Measurements from ENCODE around the gene ACVR1. TPM values are rescaled to one million over a fixed set of nuclear protein-coding genes. Genes with fewer than 3 reads are reported as not detected.

The ACVR1 gene
- total and polyA plus RNA-seq, 2 donors (not counting 1 experiment from before 2014, with no cell fraction given) = 42.9 to 72.1 TPM

DNA sequence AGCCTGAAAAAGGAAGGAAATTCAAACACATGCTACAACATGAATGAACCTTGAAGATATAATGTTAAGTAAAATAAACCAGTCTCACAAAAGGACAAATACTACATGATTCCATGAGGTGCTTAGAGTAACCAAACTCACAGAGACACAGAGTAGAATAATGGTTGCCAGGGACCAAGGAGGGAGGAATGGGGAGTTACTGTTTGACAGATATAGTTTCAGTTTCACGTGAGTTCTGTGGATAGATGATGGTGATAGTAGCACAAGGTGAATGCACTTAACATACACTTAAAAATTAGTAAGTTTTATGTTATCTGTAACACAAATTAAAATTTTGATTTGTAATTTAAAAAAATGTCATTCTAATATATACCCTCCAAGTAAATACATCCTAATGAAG is 140.6 kb downstream of the ACVR1 start:
- DNase-seq (ENCODE audit: low read depth in 2 of 2) = no peak
- H3K27me3 ChIP-seq (ENCODE audit: control insufficient read depth, insufficient read depth, low read length) = no peaks in the 10 kb centered on the region

DNA sequence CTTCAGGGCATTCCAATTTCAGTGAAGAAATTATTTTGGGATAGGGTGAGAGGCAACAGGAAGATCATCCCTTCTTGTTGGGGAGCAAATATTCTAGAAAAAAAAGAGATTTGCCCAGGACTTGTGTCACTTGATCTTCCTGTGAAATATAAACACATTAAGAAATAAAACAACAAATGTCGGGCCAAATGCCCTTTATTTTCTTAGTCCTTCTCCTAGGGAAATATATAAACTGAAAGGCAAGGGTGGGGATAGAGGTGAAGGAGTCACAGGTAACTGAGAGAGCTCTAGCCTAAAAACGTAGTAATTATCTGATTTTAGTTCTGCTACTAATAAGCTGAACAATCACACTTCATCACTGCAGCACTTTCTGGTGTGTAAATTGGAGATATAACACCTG is 142.9 kb downstream of the ACVR1 start:
- TF ChIP-seq, protein P1, sequence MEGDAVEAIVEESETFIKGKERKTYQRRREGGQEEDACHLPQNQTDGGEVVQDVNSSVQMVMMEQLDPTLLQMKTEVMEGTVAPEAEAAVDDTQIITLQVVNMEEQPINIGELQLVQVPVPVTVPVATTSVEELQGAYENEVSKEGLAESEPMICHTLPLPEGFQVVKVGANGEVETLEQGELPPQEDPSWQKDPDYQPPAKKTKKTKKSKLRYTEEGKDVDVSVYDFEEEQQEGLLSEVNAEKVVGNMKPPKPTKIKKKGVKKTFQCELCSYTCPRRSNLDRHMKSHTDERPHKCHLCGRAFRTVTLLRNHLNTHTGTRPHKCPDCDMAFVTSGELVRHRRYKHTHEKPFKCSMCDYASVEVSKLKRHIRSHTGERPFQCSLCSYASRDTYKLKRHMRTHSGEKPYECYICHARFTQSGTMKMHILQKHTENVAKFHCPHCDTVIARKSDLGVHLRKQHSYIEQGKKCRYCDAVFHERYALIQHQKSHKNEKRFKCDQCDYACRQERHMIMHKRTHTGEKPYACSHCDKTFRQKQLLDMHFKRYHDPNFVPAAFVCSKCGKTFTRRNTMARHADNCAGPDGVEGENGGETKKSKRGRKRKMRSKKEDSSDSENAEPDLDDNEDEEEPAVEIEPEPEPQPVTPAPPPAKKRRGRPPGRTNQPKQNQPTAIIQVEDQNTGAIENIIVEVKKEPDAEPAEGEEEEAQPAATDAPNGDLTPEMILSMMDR (conservative IDR thresholded peaks at IDR 0.05 in 1 of 2, IDR thresholded peaks at IDR 0.05 in 1 of 2; ENCODE audit: low read depth in 1 of 2, low read length in 2 of 2) = no peak
- TF ChIP-seq EZH2 (IDR thresholded peaks at IDR 0.05; ENCODE audit: low read length, missing control alignments) = no peak
- Histone ChIP-seq H3K36me3 (ENCODE audit: control insufficient read depth, insufficient read depth, low read length) (peaks cover 4% of the 10 kb centered on the region), H3K79me2 (ENCODE audit: control insufficient read depth, insufficient read depth, low read length) (no peaks in the 10 kb centered on the region), H3K4me1 (ENCODE audit: control insufficient read depth, extremely low read depth, insufficient read depth, low read length) (no peaks in the 10 kb centered on the region), H2AFZ (ENCODE audit: low read length) (no peak overlapping the region), H4K20me1 (ENCODE audit: control insufficient read depth, extremely low read depth, insufficient read depth, low read length) (no peaks in the 10 kb centered on the region), H3K4me3 (replicated peaks in 1 of 4; ENCODE audit: control extremely low read depth in 1 of 4, insufficient read depth in 1 of 4, low read depth in 3 of 4, low read length in 4 of 4) (no peak overlapping the region), H3K9ac (ENCODE audit: insufficient read depth, low read length) (no peak overlapping the region), H3K27ac (ENCODE audit: insufficient read depth, low read length) (no peak overlapping the region), H3K27me3 (ENCODE audit: control insufficient read depth, insufficient read depth, low read length) (no peaks in the 10 kb centered on the region), H3K4me2 (ENCODE audit: extremely low read depth, insufficient read depth, low read length) (no peak overlapping the region), H3K9me3 (ENCODE audit: control insufficient read depth, insufficient read depth, low read depth, low read length) (no peaks in the 10 kb centered on the region)
- no peak for DNase-seq (ENCODE audit: low read depth in 2 of 2)

More for the DNA sequence above, 140.6 kb downstream of the ACVR1 start:
- Histone ChIP-seq H4K20me1 (ENCODE audit: control insufficient read depth, extremely low read depth, insufficient read depth, low read length) (no peaks in the 10 kb centered on the region), H3K4me1 (ENCODE audit: control insufficient read depth, extremely low read depth, insufficient read depth, low read length) (no peaks in the 10 kb centered on the region), H3K4me3 (replicated peaks in 1 of 4; ENCODE audit: control extremely low read depth in 1 of 4, insufficient read depth in 1 of 4, low read depth in 3 of 4, low read length in 4 of 4) (no peak overlapping the region), H3K27ac (ENCODE audit: insufficient read depth, low read length) (no peak overlapping the region), H3K9me3 (ENCODE audit: control insufficient read depth, insufficient read depth, low read depth, low read length) (no peaks in the 10 kb centered on the region), H3K79me2 (ENCODE audit: control insufficient read depth, insufficient read depth, low read length) (no peaks in the 10 kb centered on the region), H3K36me3 (ENCODE audit: control insufficient read depth, insufficient read depth, low read length) (peaks cover 4% of the 10 kb centered on the region), H3K4me2 (ENCODE audit: extremely low read depth, insufficient read depth, low read length) (no peak overlapping the region), H3K9ac (ENCODE audit: insufficient read depth, low read length) (no peak overlapping the region), H2AFZ (ENCODE audit: low read length) (no peak overlapping the region)
- no peak for TF ChIP-seq EZH2 (IDR thresholded peaks at IDR 0.05; ENCODE audit: low read length, missing control alignments)
- TF ChIP-seq, protein P1 (conservative IDR thresholded peaks at IDR 0.05 in 1 of 2, IDR thresholded peaks at IDR 0.05 in 1 of 2; ENCODE audit: low read depth in 1 of 2, low read length in 2 of 2) = no peak

DNA sequence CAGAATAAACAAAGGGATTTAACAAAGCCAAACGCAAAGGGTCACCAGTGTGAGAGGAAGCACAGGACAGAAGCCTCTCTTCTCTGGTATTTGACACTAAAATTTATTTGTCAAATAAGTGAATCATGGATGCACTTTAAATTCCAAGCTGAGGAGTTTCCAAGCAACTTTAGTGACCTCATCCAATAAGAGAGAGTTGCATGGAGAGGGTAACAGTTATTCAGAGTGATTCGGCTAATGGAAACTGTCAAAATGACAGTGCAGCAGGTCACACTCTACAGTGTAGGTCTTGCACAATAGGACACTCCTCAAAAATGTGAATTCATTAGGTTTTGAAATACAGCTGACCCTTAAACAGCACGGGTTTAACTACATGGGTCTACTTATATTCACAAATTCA is 143.5 kb downstream of the ACVR1 start:
- Histone ChIP-seq H3K79me2 (ENCODE audit: control insufficient read depth, insufficient read depth, low read length) (no peaks in the 10 kb centered on the region), H3K4me2 (ENCODE audit: extremely low read depth, insufficient read depth, low read length) (no peak overlapping the region), H4K20me1 (ENCODE audit: control insufficient read depth, extremely low read depth, insufficient read depth, low read length) (no peaks in the 10 kb centered on the region), H3K27me3 (ENCODE audit: control insufficient read depth, insufficient read depth, low read length) (no peaks in the 10 kb centered on the region), H3K27ac (ENCODE audit: insufficient read depth, low read length) (no peak overlapping the region), H3K36me3 (ENCODE audit: control insufficient read depth, insufficient read depth, low read length) (peaks cover 4% of the 10 kb centered on the region), H3K9ac (ENCODE audit: insufficient read depth, low read length) (no peak overlapping the region), H2AFZ (ENCODE audit: low read length) (no peak overlapping the region), H3K9me3 (ENCODE audit: control insufficient read depth, insufficient read depth, low read depth, low read length) (no peaks in the 10 kb centered on the region), H3K4me3 (replicated peaks in 1 of 4; ENCODE audit: control extremely low read depth in 1 of 4, insufficient read depth in 1 of 4, low read depth in 3 of 4, low read length in 4 of 4) (no peak overlapping the region), H3K4me1 (ENCODE audit: control insufficient read depth, extremely low read depth, insufficient read depth, low read length) (no peaks in the 10 kb centered on the region)
- no peak for TF ChIP-seq EZH2 (IDR thresholded peaks at IDR 0.05; ENCODE audit: low read length, missing control alignments)
- TF ChIP-seq, protein P1 (conservative IDR thresholded peaks at IDR 0.05 in 1 of 2, IDR thresholded peaks at IDR 0.05 in 1 of 2; ENCODE audit: low read depth in 1 of 2, low read length in 2 of 2) = no peak
- peak in 1 of 2 donors; percentile 30 for DNase-seq (ENCODE audit: low read depth in 2 of 2)
